ENCODE data around the gene SMARCAD1.

Gene SMARCAD1

GRCh38 chr4:94237271-94237670, 29.6 kb downstream of the SMARCAD1 start:
- no peak for TF ChIP-seq CTCF (conservative IDR thresholded peaks at IDR 0.05; ENCODE audit: low read depth)
- H3K27ac ChIP-seq = no peak overlapping the region
- CTCF ChIA-PET = interaction anchor here (0.7 kb wide), 1 partner anchor 606 kb away, joined by 3 read pairs; no protein-coding TSS in a partner anchor
- DNase-seq (ENCODE audit: low spot score) = no peak
- POLR2A ChIA-PET (ENCODE audit: low non-redundant PET) = no interaction called here

- CTCF ChIA-PET = interaction anchor here (1.1 kb wide), 1 partner anchor 8 kb away, joined by 4 read pairs; no protein-coding TSS in a partner anchor
- POLR2A ChIA-PET (ENCODE audit: low non-redundant PET) = no interaction called here
- no peak for DNase-seq (ENCODE audit: low spot score)
- no peak for TF ChIP-seq CTCF (conservative IDR thresholded peaks at IDR 0.05; ENCODE audit: low read depth)
- H3K27ac ChIP-seq = no peak overlapping the region
These were observed 30.5 kb downstream of the SMARCAD1 start for GRCh38 chr4:94238160-94238559.

GRCh38 chr4:94240384-94240783, 32.7 kb downstream of the SMARCAD1 start:
- ChIA-PET CTCF (no interaction called here), POLR2A (ENCODE audit: low non-redundant PET) (no interaction called here)
- no peak for TF ChIP-seq CTCF (conservative IDR thresholded peaks at IDR 0.05; ENCODE audit: low read depth)
- H3K27ac ChIP-seq = no peak overlapping the region
- no peak for DNase-seq (ENCODE audit: low spot score)

GRCh38 chr4:94244087-94244828, 36.6 kb downstream of the SMARCAD1 start:
- no peak overlapping the region for H3K27ac ChIP-seq
- no peak for DNase-seq (ENCODE audit: low spot score)
- ChIA-PET CTCF (interaction anchor here (0.5 to 0.6 kb wide), 2 partner anchors 583 to 1167 kb away, joined by 3 to 4 read pairs; no protein-coding TSS in a partner anchor), POLR2A (ENCODE audit: low non-redundant PET) (no interaction called here)
- TF ChIP-seq CTCF (conservative IDR thresholded peaks at IDR 0.05; ENCODE audit: low read depth) = no peak

- ChIA-PET CTCF (interaction anchor here (0.6 kb wide), 1 partner anchor 1167 kb away, joined by 4 read pairs; no protein-coding TSS in a partner anchor), POLR2A (ENCODE audit: low non-redundant PET) (no interaction called here)
- no peak for DNase-seq (ENCODE audit: low spot score)
- no peak for TF ChIP-seq CTCF (conservative IDR thresholded peaks at IDR 0.05; ENCODE audit: low read depth)
- H3K27ac ChIP-seq = no peak overlapping the region
These were observed 37.1 kb downstream of the SMARCAD1 start for GRCh38 chr4:94244829-94245185.

GRCh38 chr4:94251094-94251493, 43.4 kb downstream of the SMARCAD1 start:
- ChIA-PET POLR2A (ENCODE audit: low non-redundant PET) (no interaction called here), CTCF (no interaction called here)
- H3K27ac ChIP-seq = no peak overlapping the region
- no peak for DNase-seq (ENCODE audit: low spot score)
- no peak for TF ChIP-seq CTCF (conservative IDR thresholded peaks at IDR 0.05; ENCODE audit: low read depth)
